RWPE2 (cell line): ENCODE data around the gene COTL1.

Experiments
- ATAC-seq: fragments of 200-7000 bp; cut with Tn5 transposase; 3 replicates; pipeline ENCODE4 v1.9.1; 2021; ENCODE audit warnings: low read depth
- DNase-seq: peaks from one replicate; pipeline ENCODE4 v3.0.0-alpha.2; 2020; ENCODE audit warnings: low spot score
- H3K27ac ChIP-seq: fragments of 450-650 bp; 2 replicates; pipeline ENCODE4 v1.5.1; 2017; ENCODE audit warnings: mild to moderate bottlenecking; ENCODE audit not compliant: poor library complexity, severe bottlenecking
- H3K27me3 ChIP-seq: fragments of 250-450 bp; sonication (Bioruptor Pico); 2 replicates; pipeline ENCODE4 v1.5.1; 2021; ENCODE audit warnings: mild to moderate bottlenecking, moderate library complexity; ENCODE audit not compliant: insufficient read depth, poor library complexity, severe bottlenecking
- H3K36me3 ChIP-seq: fragments of 250-450 bp; sonication (Bioruptor Pico); 2 replicates; pipeline ENCODE4 v1.5.1; 2020; ENCODE audit warnings: low read depth, mild to moderate bottlenecking, moderate library complexity
- H3K4me1 ChIP-seq: fragments of 250-450 bp; sonication (Bioruptor Pico); 2 replicates; pipeline ENCODE4 v1.5.1; 2021; ENCODE audit warnings: mild to moderate bottlenecking, moderate library complexity; ENCODE audit not compliant: insufficient read depth, poor library complexity, severe bottlenecking
- H3K4me3 ChIP-seq: fragments of 250-450 bp; sonication (Bioruptor Pico); 2 replicates; pipeline ENCODE4 v1.5.1; 2021; ENCODE audit warnings: mild to moderate bottlenecking, moderate library complexity; ENCODE audit not compliant: severe bottlenecking
- H3K9me3 ChIP-seq: fragments of 250-450 bp; sonication (Bioruptor Pico); 2 replicates; pipeline ENCODE4 v1.5.1; 2021; ENCODE audit warnings: mild to moderate bottlenecking, moderate library complexity; ENCODE audit not compliant: severe bottlenecking
- CTCF ChIP-seq: fragments of 450-650 bp; IDR thresholded peaks from one replicate; pipeline ENCODE4 v1.5.1; 2017; ENCODE audit warnings: mild to moderate bottlenecking, moderate library complexity; ENCODE audit not compliant: poor library complexity, severe bottlenecking

Gene COTL1

GRCh38 chr16:84547546-84548061, 70.3 kb downstream of the COTL1 start:
- Histone ChIP-seq H3K27ac (no peak overlapping the region), H3K9me3 (no peaks in the 10 kb centered on the region), H3K36me3 (no peaks in the 10 kb centered on the region), H3K27me3 (no peaks in the 10 kb centered on the region), H3K4me1 (peaks cover 3% of the 10 kb centered on the region), H3K4me3 (no peak overlapping the region)
- ATAC-seq (no peak), DNase-seq (no peak)
- TF ChIP-seq CTCF = no peak

- Histone ChIP-seq H3K27me3 (no peaks in the 10 kb centered on the region), H3K9me3 (no peaks in the 10 kb centered on the region), H3K4me1 (peaks cover 2% of the 10 kb centered on the region), H3K27ac (no peak overlapping the region), H3K36me3 (no peaks in the 10 kb centered on the region), H3K4me3 (no peak overlapping the region)
- ATAC-seq (no peak), DNase-seq (no peak)
- TF ChIP-seq CTCF = no peak
These were observed 71.0 kb downstream of the COTL1 start for GRCh38 chr16:84546669-84547545.

GRCh38 chr16:84545114-84545737, 72.7 kb downstream of the COTL1 start:
- Histone ChIP-seq H3K27ac (no peak overlapping the region), H3K4me1 (no peaks in the 10 kb centered on the region), H3K27me3 (no peaks in the 10 kb centered on the region), H3K36me3 (no peaks in the 10 kb centered on the region), H3K4me3 (no peak overlapping the region), H3K9me3 (no peaks in the 10 kb centered on the region)
- ATAC-seq = no peak
- DNase-seq = no peak
- TF ChIP-seq CTCF = no peak

- H3K4me3 ChIP-seq = no peak overlapping the region
- no peaks in the 10 kb centered on the region for H3K9me3 ChIP-seq
- H3K4me1 ChIP-seq = no peaks in the 10 kb centered on the region
- no peaks in the 10 kb centered on the region for H3K27me3 ChIP-seq
- TF ChIP-seq CTCF = no peak
- no peaks in the 10 kb centered on the region for H3K36me3 ChIP-seq
- DNase-seq (no peak), ATAC-seq (no peak)
- H3K27ac ChIP-seq = no peak overlapping the region
These were observed 73.7 kb downstream of the COTL1 start for GRCh38 chr16:84544031-84544773.
